Measurements from ENCODE around the gene GPSM1.
A peak's percentile ranks its signal among the peaks of the same experiment; 100 is the strongest.

GPSM1 gene

DNA sequence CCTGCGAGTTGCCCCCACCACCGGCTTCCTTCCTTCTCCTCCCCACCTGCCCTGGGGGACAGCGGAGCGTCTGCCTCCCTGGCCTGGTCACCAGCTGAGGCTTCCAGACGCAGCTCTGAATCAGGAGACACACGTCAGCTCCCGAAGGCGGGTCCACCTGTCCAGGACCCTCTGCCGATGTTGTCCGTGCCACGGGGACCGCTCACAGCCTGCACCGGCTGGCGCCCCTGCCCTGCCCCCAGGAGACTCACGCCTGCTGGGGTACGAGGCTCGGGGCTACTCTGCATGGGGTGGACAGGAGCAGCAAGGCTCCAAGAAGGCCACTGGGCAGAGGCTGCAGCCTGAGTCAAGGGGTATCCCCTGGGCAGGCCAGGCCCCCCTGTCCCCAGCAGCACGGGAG is 21.5 kb upstream of the GPSM1 start:
- DNase-seq: no peak

- no peak for DNase-seq
Observed at GRCh38 chr9:136306211-136307208, 20.8 kb upstream of the GPSM1 start.

DNA sequence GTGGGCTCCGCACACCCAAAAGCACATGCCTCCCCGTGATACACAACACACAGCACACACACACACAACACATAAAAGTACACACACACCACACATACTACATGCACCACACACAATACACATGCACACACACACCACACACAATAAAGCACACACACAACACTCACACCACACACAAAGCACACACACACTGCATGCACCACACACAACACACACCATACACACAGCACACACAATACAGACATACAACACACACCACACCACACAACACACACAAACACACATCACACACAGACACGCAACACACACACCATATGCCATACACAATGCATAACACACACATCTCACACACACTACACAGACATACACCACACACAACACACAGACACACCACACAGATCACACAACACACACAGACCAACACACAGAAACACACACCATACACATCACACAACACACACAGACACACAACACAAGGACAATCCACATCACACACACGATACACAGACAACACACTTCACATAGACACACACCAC is 20.1 kb upstream of the GPSM1 start:
- DNase-seq: peak in 1 of 5 experiments; percentile 38

- DNase-seq: no peak
Observed at GRCh38 chr9:136308006-136308701, 19.2 kb upstream of the GPSM1 start.

- DNase-seq: no peak
Observed at GRCh38 chr9:136308702-136309053, 18.7 kb upstream of the GPSM1 start.

GRCh38 chr9:136309101-136309801 is 18.1 kb upstream of the GPSM1 start:
- no peak for DNase-seq

DNA sequence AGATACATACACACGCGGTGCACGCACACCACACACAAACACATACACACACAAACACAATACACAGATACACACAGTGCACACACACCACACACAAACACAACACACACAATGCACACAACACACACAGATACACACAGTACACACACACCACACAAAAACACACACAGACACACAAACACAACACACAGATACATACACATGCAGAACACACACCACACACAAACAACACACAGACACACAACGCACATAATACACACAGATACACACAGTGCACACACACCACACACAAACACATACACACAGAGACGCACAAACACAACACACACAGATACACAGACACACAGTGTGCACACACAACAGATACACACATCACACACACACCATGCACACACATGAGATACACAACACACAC is 17.5 kb upstream of the GPSM1 start:
- no peak for DNase-seq

DNA sequence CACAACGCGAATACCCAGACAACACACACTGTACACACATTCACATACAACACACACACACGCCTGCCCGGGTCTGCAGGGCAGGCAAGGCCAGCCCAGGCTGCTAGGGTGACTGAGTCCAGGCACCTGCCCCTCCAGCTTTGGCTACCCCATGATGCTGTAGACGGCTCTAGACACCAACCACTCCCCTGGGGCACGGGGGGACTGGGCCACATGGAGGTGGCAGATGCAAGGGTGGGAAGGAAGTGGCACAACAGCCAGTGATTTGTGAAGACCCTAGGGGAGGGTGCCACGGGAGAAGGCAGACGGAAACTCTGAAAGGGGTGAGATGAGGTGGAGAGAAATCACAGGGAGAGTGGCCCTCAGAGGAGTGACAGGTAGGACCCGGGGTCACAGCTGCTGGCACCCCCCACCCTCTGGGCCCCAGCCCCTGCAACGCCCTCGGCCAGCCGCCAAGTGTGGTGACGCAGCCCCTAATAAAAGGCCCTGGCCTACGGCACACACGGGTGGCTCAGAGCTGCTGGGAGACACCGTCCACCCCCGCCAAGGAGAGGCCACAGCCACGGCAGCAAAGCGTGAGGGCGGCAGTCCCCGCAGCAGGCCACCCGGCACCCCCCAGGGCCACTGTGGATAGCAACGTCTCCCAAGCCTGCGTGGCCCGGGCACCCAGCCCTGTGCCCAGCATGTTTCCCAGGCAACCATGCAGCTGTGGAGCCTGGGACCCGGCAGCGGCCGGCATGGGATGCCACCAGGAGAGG is 16.9 kb upstream of the GPSM1 start:
- DNase-seq: no peak

GRCh38 chr9:136311051-136312008 is 16.0 kb upstream of the GPSM1 start:
- DNase-seq: no peak

GRCh38 chr9:136312009-136312375 is 15.3 kb upstream of the GPSM1 start:
- no peak for DNase-seq

GRCh38 chr9:136312436-136312835 is 14.9 kb upstream of the GPSM1 start:
- DNase-seq: peak in 2 of 5 experiments; percentile 21 to 58

- no peak for DNase-seq
Observed at GRCh38 chr9:136313111-136314055, 14.0 kb upstream of the GPSM1 start.

- no peak for DNase-seq
Observed at GRCh38 chr9:136314056-136314416, 13.3 kb upstream of the GPSM1 start.

- no peak for DNase-seq
Observed at GRCh38 chr9:136314944-136315343, 12.4 kb upstream of the GPSM1 start.

DNA sequence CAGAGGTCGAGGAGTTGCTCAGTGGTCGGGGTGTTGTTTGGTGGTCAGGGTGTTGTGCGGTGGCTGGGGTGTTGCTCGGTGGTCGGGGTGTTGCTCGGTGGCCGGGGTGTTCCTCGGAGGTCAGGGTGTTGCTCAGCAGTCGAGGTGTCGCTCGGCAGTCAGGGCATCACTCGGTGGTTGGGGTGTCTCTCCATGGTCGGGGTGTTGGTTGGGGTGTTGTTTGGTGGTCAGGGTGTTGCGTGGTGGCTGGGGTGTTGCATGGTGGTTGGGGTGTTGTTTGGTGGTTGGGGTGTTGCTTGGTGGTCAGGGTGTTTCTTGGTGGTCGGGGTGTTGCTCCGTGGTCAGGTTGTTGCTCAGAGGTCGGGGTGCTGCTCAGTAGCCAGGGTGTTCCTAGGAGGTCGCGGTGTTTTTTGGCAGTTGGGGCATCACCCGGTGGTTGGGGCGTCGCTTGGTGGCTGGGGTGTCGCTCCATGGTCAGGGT is 11.0 kb upstream of the GPSM1 start:
- peak in 2 of 5 experiments; percentile 41 to 74 for DNase-seq

DNA sequence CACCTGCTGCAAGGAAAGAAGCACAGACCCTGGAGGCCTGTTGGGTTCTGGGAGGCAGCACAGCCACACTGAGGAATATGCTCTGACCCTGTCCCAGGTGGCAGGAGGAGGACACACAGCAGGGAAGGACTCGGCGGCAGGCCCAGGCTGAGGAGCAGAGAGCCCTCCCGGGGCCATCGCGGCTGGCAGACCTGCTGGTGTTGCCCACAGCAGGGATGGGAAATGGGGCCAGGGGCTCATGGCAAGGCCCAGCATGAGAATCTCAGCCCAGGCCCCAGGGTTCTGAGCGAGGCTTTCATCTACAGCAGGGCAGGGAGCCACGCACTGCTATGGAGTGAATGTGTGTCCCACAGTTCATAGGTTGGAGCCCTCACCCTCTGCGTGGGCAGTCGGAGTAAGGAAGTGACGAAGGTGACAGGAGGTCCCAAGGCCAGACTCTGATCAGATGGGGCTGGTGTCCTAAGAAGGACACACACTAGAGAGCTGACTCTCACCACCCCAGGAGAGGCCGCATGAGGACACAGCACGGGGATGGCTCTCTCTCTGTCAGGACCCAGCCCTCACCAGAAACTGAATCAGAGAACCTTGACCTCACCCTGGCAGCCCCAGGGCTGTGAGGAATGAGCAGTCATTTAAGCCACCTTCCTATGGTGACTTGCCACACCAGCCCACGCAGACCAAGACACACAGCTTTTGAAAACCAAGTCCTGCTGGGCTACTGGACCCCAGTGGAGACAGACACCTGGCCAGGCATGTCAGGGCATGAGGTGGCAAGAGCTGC is 10.3 kb upstream of the GPSM1 start:
- no peak for DNase-seq

- no peak for DNase-seq
Observed at GRCh38 chr9:136317695-136318094, 9.6 kb upstream of the GPSM1 start.

DNA sequence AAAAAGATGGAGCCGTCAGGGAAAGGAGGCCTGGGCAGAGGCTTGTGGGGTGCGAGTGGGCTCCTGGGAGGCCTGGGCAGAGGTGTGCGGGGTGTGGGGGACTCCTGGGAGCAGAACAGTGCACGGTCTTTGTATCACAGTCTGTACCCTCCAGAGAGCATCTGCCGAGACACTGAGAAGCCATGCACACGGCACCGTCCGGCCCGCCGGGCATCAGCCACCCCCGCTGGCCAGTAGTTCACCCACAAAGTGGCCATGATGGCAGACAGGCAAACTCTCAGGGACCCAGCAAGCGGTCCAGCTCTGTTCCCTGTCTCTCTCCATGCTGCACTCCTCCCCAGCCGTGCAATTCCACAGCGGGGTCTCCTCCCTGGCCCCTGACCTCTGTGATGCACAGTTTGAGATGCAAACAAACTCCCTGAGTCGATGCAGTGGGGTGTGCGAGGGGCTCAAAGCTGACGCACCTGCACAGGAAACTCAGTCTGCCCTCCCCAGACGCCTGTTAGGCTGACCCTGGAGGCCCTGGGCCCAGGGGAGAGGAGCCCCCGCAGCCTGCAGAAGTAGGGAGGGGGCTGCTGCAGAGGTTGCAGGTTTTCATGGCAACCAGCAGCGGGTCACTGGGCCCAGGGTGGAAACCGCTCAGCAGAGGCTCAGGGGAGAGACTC is 9.1 kb upstream of the GPSM1 start:
- no peak for DNase-seq

Data from T-helper 2 cell (primary cell).